RPMI8226 (cell line): ENCODE measurements around the gene HLA-DMB.
"Not testable (repeated sequence)": the region's sequence is repeated elsewhere in the genome, so short reads cannot be mapped to it uniquely, and the experiment has no call there.

Experiments used
- DNase-seq: peaks from one replicate; pipeline ENCODE4 v3.0.0-alpha.2; 2015

Gene HLA-DMB

GRCh38 chr6:32949113-32949512 lies 8.3 kb upstream of the HLA-DMB start:
- no peak for DNase-seq

GRCh38 chr6:32947552-32948465 lies 7.0 kb upstream of the HLA-DMB start:
- DNase-seq = peak; percentile 60

GRCh38 chr6:32946893-32947292 lies 6.1 kb upstream of the HLA-DMB start:
- no peak for DNase-seq

- DNase-seq = no peak
Observed at GRCh38 chr6:32945953-32946352, 5.1 kb upstream of the HLA-DMB start.

GRCh38 chr6:32945108-32945760 lies 4.4 kb upstream of the HLA-DMB start:
- no peak for DNase-seq

GRCh38 chr6:32943864-32944649 lies 3.2 kb upstream of the HLA-DMB start:
- peak; percentile 89 for DNase-seq

GRCh38 chr6:32942555-32943123 lies 1.8 kb upstream of the HLA-DMB start:
- DNase-seq = not testable (repeated sequence)

- no peak for DNase-seq
Observed at GRCh38 chr6:32941214-32941768, 463 bp upstream of the HLA-DMB start.

- no peak for DNase-seq
Observed at GRCh38 chr6:32938494-32938893, 2.3 kb downstream of the HLA-DMB start.

- DNase-seq = no peak
Observed at GRCh38 chr6:32937230-32937633, 3.6 kb downstream of the HLA-DMB start.

GRCh38 chr6:32936239-32937152 lies 4.3 kb downstream of the HLA-DMB start:
- no peak for DNase-seq

GRCh38 chr6:32935551-32936238 lies 5.1 kb downstream of the HLA-DMB start:
- DNase-seq = no peak

- DNase-seq = peak; percentile 72
Observed at GRCh38 chr6:32933661-32934085, 7.2 kb downstream of the HLA-DMB start.

GRCh38 chr6:32932132-32932868 lies 8.5 kb downstream of the HLA-DMB start:
- no peak for DNase-seq

GRCh38 chr6:32931211-32931610 lies 9.6 kb downstream of the HLA-DMB start:
- DNase-seq = no peak

- DNase-seq = no peak
Observed at GRCh38 chr6:32922083-32922482, 18.7 kb downstream of the HLA-DMB start.

GRCh38 chr6:32920715-32921114 lies 20.1 kb downstream of the HLA-DMB start:
- no peak for DNase-seq

GRCh38 chr6:32912951-32913350 lies 27.9 kb downstream of the HLA-DMB start:
- no peak for DNase-seq

GRCh38 chr6:32908897-32909296 lies 31.9 kb downstream of the HLA-DMB start:
- no peak for DNase-seq

- no peak for DNase-seq
Observed at GRCh38 chr6:32906539-32906938, 34.3 kb downstream of the HLA-DMB start.
